Transverse colon (tissue), 4 donors: Measurements from ENCODE around the gene EDC4. TPM values are rescaled to one million over a fixed set of nuclear protein-coding genes. Genes with fewer than 3 reads are reported as not detected.
A peak's percentile ranks its signal among the peaks of the same experiment; 100 is the strongest.

Source experiments
- DNase-seq: peaks from one replicate; pipeline ENCODE4 v3.0.0-alpha.2; 2019
- H3K27ac ChIP-seq, 4 donors: fragments of 200-600 bp; sonication (generic); 2 replicates each; pipeline ENCODE4 v1.5.1; 2016 to 2018; ENCODE audit warnings: inconsistent platforms in 4 of 4
- H3K27me3 ChIP-seq: fragments of 200-600 bp; sonication (generic); 2 replicates; pipeline ENCODE4 v1.5.1; 2017; ENCODE audit warnings: inconsistent platforms
- H3K36me3 ChIP-seq, 4 donors: fragments of 200-600 bp; sonication (generic); 2 replicates each; pipeline ENCODE4 v1.5.1; 2017 to 2019; ENCODE audit warnings: inconsistent platforms in 4 of 4
- H3K4me1 ChIP-seq, 4 donors: fragments of 200-600 bp; sonication (generic); 2 replicates each; pipeline ENCODE4 v1.5.1; 2017 to 2020; ENCODE audit warnings: inconsistent platforms in 4 of 4
- H3K4me3 ChIP-seq, 4 donors: fragments of 200-600 bp; sonication (generic); 1 replicate in 1 of 4; 2 replicates in 3 of 4; pipeline versions ENCODE4 v1.5.1 to v1.6.1; 2017 to 2019; ENCODE audit warnings: inconsistent platforms in 4 of 4
- H3K9me3 ChIP-seq, 2 donors: fragments of 200-600 bp; sonication (generic); 2 replicates each; pipeline ENCODE4 v1.5.1; 2017 to 2019; ENCODE audit warnings: inconsistent platforms in 2 of 2
- CTCF ChIP-seq, 5 experiments: fragments of 200-600 bp in 3 of 5; fragments of 450-650 bp in 2 of 5; sonication (generic) in 3 of 5; IDR thresholded peaks; 1 replicate in 2 of 5; 2 replicates in 3 of 5; pipeline ENCODE4 v1.5.1; 2016 to 2017; ENCODE audit warnings: antibody characterized with exemption in 5 of 5, inconsistent platforms in 3 of 5, mild to moderate bottlenecking in 2 of 5, moderate library complexity in 1 of 5
- EP300 ChIP-seq: sonication (generic); formaldehyde crosslinking; IDR thresholded peaks from one replicate; pipeline ENCODE4 v1.6.1; 2017; ENCODE audit warnings: antibody characterized with exemption, low read depth
- POLR2A ChIP-seq: fragments of 450-650 bp; IDR thresholded peaks from one replicate; pipeline ENCODE4 v1.6.1; 2016; ENCODE audit warnings: antibody characterized with exemption, mild to moderate bottlenecking, moderate library complexity
- POLR2AphosphoS5 ChIP-seq, 3 donors: sonication (generic); formaldehyde crosslinking; IDR thresholded peaks; one replicate each; pipeline ENCODE4 v1.6.1; 2016; ENCODE audit warnings: antibody characterized with exemption in 3 of 3
- WGBS, 2 donors: methylation state at CpG; one replicate each; pipeline ENCODE4 v1.1.5; 2018; ENCODE audit warnings: low coverage in 1 of 2; 5-methylcytosine and 5-hydroxymethylcytosine counted together
- in situ Hi-C, 4 donors: fragments of 200-750 bp; cut with MboI; loops; one replicate each; pipeline versions ENCODE4 v1.15.0 to v1.15.1; 2017; ENCODE audit warnings: low sequenced_read_pairs in 3 of 4, low pct_ligation_motif_present in 1 of 4, low pct_unique_long_range_greater_than_20kb in 1 of 4
- intact Hi-C: fragments of 100-400 bp; cut with DNase I; formaldehyde crosslinking; loops from one replicate; pipeline ENCODE4 v1.15.1; 2023; ENCODE audit warnings: low total_unique reads
- total RNA-seq, 4 donors: library from RNA; depleted of rRNA; stranded (reverse); fragments of >200 nt; gene quantifications; one replicate each; pipeline ENCODE4 v1.1.0, GENCODE V29; 2016

The EDC4 gene
- total RNA-seq, 4 donors from 2014 or later, result 76.4 to 162 (median 105) TPM

GRCh38 chr16:67879936-67880335, 7.1 kb downstream of the EDC4 start:
- in situ Hi-C loops (no loop called here), intact Hi-C loops (no loop called here)
- TF ChIP-seq EP300, result no peak
- TF ChIP-seq POLR2A, result no peak
- no peak for TF ChIP-seq POLR2AphosphoS5 (IDR thresholded peaks at IDR 0.05)
- TF ChIP-seq CTCF (IDR thresholded peaks at IDR 0.05), result no peak
- no peak overlapping the region for H3K4me3 ChIP-seq
- no peak for DNase-seq
- WGBS, 2 donors, result 96% methylated on average over 2 of the region's 5 CpGs; no CpG with 5 or more reads in 1 of the 2 donors
- peaks cover 0 to 58% (median 21%) of the 10 kb centered on the region in 4 donors for H3K36me3 ChIP-seq
- peaks cover 2 to 13% (median 5%) of the 10 kb centered on the region in 4 donors for H3K4me1 ChIP-seq
- no peaks in the 10 kb centered on the region for H3K27me3 ChIP-seq
- no peaks in the 10 kb centered on the region for H3K9me3 ChIP-seq
- no peak overlapping the region for H3K27ac ChIP-seq

GRCh38 chr16:67880584-67880983, 7.7 kb downstream of the EDC4 start:
- in situ Hi-C loops, result no loop called here
- intact Hi-C loops, result no loop called here

GRCh38 chr16:67881621-67882161, 8.8 kb downstream of the EDC4 start:
- Histone ChIP-seq H3K27me3 (no peaks in the 10 kb centered on the region), H3K27ac (no peak overlapping the region), H3K4me1 (peaks cover 0 to 11% (median 1%) of the 10 kb centered on the region in 4 donors), H3K4me3 (no peak overlapping the region), H3K9me3 (no peaks in the 10 kb centered on the region), H3K36me3 (peaks cover 0 to 56% (median 21%) of the 10 kb centered on the region in 4 donors)
- no peak for DNase-seq
- in situ Hi-C loops (no loop called here), intact Hi-C loops (no loop called here)
- WGBS, 2 donors, result 94% methylated on average over 21 of the region's 21 CpGs; no CpG with 5 or more reads in 1 of the 2 donors
- TF ChIP-seq POLR2A (no peak), EP300 (no peak), POLR2AphosphoS5 (IDR thresholded peaks at IDR 0.05) (no peak)

More at GRCh38 chr16:67880584-67880983, 7.7 kb downstream of the EDC4 start:
- WGBS, 2 donors, result 94% methylated on average over 12 of the region's 13 CpGs; no CpG with 5 or more reads in 1 of the 2 donors
- no peak overlapping the region for H3K27ac ChIP-seq
- no peaks in the 10 kb centered on the region for H3K27me3 ChIP-seq
- no peaks in the 10 kb centered on the region for H3K9me3 ChIP-seq
- TF ChIP-seq CTCF (IDR thresholded peaks at IDR 0.05) (no peak), POLR2A (no peak), POLR2AphosphoS5 (IDR thresholded peaks at IDR 0.05) (no peak), EP300 (no peak)
- peaks cover 0 to 11% (median 1%) of the 10 kb centered on the region in 4 donors for H3K4me1 ChIP-seq
- no peak overlapping the region for H3K4me3 ChIP-seq
- DNase-seq, result no peak
- H3K36me3 ChIP-seq, result peaks cover 0 to 58% (median 21%) of the 10 kb centered on the region in 4 donors

- H3K4me1 ChIP-seq, result peaks cover 0 to 11% (median 1%) of the 10 kb centered on the region in 4 donors
- H3K27me3 ChIP-seq, result no peaks in the 10 kb centered on the region
- intact Hi-C loops, result no loop called here
- H3K36me3 ChIP-seq, result peaks cover 0 to 48% (median 20%) of the 10 kb centered on the region in 4 donors
- no peaks in the 10 kb centered on the region for H3K9me3 ChIP-seq
- WGBS, 2 donors, result 84% methylated on average over 18 of the region's 18 CpGs; no CpG with 5 or more reads in 1 of the 2 donors
- in situ Hi-C loops, result no loop called here
- DNase-seq, result no peak
- TF ChIP-seq POLR2A (no peak), POLR2AphosphoS5 (IDR thresholded peaks at IDR 0.05) (no peak), CTCF (IDR thresholded peaks at IDR 0.05) (no peak)
- H3K4me3 ChIP-seq, result no peak overlapping the region
- H3K27ac ChIP-seq, result peak overlapping the region in 1 of 4 donors; percentile 40
Observed at GRCh38 chr16:67882374-67883145, 9.7 kb downstream of the EDC4 start.
